HG03457 (cell line): Measurements from ENCODE around the gene MMRN2.

Source experiments
- ATAC-seq: cut with Tn5 transposase; IDR thresholded peaks from one replicate; pipeline ENCODE4 v1.9.1; 2021; ENCODE audit warnings: moderate number of reproducible peaks; ENCODE audit not compliant: unreplicated experiment

The MMRN2 gene

DNA sequence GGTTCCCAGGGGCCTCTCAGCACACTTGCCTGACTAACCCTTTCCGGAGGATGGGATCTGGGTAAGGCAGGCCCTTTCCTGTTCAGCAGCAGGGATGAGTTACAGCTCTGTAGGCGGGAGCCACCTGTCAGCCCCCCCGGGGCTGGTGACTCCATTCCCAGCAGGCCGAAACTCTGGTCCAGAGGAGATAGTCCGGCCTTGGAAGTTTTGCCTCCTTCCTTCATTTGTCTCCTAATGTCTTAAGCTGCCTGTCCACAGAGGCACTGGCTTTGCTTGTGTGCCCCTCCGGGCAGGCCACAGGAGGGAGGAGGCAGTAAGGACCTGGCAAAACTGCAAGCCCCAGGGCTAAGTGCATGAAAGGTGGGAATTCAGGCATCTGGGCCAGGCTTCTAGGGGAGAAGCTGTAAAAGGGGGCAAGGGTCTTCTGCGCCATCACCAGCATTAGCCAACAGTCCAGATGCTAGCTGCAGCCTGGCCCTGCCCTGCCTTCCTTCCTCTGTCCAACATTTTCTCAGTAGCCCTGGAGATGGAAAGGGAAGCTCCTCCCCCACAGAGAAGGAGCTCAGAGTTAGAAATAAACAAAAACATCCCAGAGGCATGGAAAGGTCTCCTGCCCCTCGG is 12.1 kb upstream of the MMRN2 start:
- no peak for ATAC-seq

DNA sequence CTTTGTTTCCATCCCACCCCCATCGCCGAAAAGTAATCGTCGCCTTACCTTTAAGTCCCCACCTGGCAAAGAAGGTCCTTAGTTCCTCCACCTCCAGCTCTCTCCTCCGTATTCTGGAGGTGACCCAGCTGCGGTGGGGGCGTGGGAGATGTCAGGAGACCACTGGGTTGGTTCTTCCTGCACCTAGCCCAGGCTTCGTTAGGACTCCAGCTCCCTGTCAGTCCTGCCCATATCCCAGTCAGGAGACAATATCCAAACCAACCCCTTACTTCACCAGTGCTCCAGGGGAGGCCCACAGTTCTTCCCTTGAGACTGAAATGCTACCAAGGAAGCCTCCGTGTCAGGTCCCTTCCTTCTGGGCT is 11.6 kb upstream of the MMRN2 start:
- ATAC-seq, result no peak

DNA sequence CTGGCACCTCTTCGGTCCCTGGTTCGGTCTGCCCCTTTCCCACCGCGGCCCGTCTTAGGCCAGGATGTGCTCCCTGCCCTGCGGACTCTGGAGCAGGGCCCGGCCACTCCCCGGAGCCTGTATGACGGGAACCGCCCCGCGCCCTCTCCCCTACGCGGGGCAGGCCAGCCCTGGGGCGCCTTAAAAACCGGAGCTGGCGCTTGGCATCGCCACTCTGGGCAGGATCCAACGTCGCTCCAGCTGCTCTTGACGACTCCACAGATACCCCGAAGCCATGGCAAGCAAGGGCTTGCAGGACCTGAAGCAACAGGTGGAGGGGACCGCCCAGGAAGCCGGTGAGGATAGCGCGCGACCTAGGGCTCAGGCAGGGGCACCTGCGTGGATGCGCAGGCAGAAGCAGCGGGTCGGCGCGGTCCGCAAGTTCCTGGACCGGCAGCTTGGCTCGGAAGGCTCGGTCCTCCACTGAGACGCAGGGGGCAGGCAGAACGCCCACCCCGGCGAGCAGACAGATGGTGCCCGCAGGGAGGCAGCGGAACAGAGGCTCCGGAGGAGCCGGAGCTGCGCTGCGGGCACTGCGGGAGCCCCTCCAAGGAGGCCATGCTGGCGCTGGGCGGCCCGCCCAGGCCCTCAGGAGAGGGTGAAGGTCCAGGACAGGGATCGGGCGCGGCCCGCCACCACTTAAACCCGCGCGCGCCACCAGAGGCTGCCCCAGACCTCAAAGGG is 11.0 kb upstream of the MMRN2 start, which contains the start of gene ADIRF:
Gene ADIRF (plus strand): TSS at position 212 of the 723 bp plus-strand sequence. CDS start 63 bp downstream, at position 275.
- no peak for ATAC-seq

DNA sequence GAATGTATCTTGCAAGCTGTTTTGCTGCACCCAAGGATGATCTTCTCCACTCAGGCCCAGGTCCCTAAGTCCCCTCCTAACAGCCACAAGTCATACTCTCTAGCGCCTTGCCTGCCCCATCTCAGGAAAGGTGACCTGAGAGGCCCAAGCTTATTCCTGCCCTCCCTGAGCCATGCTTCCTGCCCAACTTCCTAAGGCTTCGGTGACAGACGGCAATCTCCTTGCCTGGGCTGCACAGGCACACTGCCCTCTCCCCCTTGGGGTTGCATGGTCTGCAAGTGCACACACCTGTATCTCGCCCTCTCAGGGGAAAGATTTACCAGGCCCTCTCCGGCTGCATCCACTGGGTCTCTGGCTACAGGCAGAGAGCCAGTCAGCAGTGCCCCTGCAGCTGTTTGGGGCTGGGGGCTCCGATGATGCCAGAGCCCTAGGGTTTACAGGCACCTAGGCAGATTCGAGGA is 10.1 kb upstream of the MMRN2 start:
- no peak for ATAC-seq

DNA sequence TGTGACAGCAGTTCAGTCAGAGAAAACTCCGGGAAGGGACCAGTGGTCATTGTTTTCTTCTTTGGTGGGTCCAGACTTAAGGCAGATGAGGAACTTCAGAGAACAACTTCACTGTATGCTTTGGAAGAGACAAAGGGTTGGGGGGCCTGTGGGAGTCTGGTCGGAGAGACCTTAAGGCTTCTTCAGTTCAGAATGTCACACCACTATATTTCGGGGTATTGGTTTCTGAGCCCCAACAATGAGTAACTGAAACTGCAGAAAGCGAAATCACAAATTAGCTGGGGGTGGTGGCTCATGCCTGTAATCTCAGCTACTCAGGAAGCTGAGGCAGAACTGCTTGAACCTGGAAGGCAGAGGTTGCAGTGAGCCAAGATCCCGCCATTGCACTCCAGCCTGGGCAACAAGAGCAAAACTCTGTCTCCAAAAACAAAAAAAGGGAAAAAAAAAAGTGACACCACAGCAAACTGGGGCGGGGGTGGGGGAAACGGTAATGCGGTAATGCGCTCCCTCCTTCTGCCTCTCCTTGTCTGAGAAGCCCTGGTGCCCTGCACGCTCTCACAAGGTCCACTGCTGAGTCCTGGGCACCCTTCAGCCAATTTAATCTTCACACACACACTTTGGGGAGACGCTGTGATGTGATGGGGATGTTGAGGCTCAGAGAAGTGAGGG is 8.7 kb upstream of the MMRN2 start:
- ATAC-seq, result no peak

DNA sequence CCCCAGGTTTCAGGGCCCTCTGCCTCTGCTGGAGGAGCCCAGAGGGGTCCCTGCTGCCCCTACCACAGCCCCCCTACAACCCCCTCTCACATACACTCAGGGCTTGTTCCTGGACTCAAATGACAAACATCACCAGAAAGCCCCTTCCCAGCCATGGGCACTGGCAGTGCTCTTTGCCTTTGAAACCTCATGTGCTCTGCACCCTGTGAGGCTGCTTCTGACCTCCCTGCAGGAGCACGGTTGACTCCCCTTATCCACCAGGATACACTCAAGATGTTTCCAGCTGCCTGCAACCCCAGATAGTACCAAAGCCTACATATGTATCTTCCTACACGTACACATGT is 7.4 kb upstream of the MMRN2 start:
- ATAC-seq, result no peak

DNA sequence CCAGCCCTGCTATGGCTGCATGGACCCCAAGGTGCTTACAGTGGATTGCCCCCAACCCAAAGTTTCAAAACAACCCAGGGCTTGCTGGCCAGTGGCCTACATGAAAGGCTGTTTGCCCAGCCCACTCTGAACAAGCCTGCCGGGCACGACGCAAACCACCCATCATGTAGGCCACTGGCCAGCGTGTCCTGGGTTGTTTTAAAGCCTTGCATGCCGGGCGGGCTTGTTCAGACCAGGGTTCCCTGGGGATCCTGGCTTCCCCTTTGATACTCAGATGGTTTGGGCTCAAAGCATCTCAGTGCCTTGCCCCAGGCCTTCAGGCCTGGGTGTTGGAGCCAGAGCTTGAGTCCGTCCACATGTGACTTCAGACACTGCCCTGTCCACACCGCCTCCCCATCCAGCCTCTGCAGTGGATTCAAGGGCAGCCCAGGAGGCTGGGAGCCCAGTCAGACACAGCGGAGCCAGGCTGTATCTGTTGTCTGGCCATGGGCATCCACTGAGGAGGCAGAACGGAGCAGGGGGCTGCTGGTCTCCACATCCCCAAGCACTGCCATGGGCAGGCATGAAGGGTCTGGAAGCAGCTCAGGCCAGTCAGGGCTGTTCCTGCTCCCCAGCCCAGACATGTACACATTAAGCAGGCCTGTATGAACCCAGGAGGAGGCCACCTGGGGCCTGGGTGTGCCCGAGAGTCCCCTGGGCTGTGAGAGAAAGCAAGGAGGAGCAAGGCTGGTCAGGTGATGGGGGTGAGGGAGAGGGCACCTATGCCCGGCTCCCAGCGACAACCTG is 6.8 kb upstream of the MMRN2 start:
- no peak for ATAC-seq

DNA sequence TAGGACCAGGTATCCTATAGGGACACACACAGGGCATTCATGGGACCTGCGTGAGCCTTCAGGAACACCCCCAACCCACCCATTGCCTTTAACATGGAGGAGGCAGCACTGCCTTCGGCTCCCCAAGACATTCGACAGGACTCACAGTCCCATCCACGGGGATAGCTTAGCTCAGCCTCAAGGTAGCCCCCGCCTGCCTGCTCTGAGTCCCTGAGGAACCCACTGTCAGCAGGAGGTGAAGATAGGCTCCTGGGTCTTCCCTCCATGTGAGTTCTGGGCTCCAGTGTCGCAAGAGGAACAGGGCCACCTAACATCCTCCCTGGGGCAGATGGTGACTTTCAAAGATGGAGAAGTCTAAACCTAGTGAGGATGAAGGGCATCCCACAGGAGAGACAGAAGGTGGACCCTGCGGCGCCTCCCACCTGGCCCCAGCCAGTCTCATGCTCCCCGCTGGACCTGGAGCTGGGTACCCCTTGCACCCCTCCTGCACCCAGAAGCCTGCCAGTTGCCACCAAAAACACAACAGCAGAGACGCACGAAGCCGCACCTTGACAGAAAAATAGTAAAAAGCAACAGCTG is 6.0 kb upstream of the MMRN2 start:
- no peak for ATAC-seq

DNA sequence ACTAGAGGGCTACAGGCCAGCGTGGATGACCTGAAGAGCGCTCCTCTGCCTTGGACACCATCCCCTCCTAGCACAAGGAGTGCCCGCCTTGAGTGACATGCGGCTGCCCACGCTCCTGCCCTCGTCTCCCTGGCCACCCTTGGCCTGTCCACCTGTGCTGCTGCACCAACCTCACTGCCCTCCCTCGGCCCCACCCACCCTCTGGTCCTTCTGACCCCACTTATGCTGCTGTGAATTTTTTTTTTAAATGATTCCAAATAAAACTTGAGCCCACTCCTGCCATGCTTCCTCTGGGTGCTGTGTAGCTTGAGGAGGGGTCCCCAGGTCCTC is 5.5 kb upstream of the MMRN2 start:
- no peak for ATAC-seq

DNA sequence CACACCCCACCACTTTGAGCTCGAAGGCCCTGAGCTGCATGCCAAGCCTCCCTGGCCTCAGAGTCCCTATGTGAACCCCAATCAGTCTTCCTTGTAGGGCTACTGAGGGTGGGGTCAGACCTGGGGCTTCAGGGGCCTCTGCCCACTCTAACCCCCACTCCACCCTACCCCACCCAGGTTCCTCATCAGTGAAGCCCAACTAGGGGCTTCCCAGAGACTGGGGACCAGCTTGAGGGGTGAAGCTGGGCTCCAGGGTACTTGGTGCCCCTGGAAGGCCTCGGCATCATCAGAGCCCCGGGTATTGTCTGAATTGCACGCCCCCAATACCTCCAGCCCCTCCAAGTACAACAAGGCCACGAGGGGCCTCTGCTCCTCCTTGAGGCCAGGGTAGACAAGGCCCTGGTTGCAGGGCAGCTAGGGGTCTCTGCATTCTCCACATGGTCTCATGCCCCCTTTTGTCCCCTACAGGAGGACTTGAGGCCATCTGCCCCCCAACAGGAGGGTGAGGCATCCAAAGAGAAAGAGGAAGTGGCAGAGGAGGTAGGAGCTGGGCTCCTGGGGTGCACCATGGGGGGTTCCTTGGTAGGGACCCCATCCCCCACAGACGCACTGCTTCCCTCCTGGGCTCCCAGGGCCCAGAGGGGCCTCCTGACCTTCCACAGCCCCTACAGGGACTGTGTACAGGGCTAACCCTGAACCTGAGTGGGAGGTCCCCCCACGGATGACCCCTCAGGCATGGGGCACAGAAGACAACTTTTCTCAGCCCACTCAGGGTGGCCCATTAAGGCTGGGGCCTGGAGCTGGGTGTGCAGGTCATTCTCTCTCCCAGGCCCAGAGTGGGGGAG is 4.9 kb upstream of the MMRN2 start:
- no peak for ATAC-seq

DNA sequence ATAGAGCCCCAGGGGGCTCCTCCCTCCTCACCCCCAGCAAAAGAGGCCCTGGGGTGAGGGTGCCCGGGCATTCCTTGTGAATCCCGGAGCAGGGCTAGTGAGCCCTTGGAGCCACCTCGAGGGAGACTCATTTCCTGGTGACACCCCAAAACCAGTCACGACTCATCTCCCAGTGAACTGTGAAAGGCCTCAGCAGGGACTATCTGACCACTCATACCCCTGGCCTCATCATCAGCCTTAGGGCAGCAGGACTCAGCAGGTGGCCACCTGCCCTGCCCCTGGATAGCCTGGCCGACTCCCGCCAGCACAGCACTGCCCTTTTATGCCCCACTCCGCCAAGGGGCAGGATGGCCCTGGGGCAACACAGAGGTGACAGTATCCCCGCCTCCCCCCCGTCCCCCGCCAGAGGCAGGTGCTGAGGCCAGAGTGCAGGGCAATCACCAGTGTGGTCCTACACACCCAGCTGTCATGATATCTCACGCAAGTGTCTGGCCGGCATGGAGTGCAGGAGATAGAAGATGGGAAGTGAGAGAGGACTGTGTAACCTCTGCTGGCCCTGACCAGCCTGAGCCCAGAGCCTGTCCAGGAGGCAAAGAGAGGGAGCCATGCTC is 4.2 kb upstream of the MMRN2 start:
- ATAC-seq, result no peak

DNA sequence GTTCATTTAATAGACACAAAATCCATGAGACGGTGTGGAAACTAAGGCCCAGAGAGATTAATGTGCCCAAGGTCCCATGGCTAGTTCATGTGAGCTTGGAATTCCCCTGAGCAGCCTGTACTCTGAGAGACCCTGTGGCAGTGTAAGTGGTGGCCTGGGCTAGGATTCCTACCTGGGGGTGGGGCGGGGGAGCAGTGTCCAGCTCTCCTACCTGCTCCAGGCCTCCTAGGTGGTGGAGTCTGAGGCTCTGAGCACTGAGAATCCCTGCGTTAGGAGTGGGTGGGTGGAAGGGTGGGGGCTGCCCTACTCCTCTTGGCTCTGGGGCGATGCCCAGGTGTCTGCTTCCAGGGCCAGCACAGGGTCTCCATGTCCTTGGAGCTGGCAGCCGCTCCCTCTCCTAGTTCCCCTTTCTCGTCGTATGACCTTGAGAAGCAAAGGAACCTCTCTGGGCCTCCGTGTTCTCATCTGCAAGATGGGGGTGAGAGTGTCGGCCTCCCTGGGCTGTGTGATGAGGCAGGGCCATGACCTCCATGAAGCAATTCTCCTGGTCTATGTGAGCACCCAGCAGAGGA is 3.5 kb upstream of the MMRN2 start:
- no peak for ATAC-seq

DNA sequence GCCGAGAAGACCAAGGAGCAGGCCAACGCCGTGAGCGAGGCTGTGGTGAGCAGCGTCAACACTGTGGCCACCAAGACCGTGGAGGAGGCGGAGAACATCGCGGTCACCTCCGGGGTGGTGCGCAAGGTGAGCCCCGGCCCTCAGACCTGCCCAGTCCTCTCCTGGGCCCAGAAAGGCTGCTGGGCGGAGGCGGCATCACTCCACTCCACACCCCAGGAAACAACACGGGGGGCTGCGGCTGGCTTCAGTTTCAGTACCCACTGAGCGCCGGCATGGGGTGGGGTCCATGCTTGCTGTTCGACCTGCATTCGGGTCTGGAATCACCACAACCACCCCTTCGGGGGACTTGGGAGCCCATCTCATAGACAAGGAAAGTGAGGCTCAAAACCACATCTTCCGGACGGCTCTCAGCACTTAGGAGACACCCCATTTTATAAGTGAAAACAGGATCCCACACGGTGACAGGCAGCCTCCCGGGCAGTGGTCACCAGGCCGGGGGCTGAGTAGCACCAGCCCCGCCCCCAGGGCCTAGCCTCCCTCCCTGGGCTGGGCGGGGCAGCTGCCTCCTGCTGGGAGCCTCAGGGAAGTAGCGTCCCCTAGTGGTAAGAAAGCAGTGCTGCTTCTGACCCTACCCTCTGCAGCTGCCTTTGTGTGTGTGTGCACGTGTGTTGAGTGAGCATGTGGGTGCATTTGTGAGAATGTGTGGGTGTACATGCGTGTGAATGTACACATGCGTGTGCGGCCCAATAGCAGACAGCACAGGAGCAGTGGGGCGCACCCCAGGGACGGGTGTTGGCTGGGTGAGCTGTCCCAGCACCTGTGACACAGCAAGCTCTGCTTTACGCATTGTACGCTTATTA is 2.8 kb upstream of the MMRN2 start:
- ATAC-seq, result no peak

DNA sequence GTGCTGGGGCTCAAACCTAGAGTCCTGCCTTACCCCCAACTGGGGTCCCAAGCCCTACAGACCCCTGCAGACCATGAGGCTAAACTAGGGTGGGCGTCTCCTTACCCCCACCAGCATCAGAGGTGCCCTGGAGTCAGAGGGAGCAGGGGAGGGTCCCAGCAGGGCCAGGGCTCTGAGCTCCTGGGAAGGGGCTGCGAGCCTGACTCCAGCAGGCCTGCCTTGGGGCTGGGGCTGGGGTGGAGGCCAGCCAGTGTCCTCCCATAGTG is 2.3 kb upstream of the MMRN2 start:
- ATAC-seq, result no peak

DNA sequence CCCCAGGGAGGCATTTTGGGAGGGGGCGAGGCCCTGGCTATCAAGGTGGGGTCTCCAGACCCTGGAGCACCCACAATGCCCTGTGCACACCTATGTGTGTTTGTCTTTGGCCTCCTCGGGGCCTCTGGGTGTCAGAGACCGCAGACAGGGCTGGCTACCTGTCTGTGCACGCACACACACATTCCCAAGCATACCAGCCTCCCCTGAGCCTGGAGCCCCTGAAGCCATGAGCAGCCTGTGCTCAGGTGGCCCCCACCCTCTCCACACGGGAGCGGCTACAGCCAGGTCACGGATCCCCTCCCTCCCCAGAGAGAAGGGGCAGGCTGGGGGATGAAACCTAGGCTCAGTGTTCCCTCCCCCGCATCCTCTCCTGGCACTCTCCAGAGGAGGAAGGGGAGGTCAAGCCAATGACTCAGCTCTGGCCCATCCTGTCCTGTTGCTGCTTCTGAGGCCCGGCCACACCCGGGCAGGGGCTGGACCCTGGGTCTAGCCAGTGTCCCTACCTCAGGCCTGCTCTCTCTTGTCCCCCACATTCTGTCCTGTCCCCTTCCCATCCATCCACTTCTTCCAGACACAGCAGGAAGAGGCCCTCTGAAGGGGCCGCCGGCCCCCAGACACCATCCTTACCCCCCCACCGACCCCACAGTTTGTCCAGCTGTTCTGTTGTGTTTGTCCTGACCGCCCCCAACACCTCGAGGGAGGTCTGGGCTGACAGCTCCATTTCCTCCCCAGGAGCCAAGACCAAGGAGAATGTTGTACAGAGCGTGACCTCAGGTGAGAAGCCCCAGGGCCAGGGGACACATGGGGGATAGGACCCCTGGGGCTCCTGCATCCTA is 1.7 kb upstream of the MMRN2 start:
- no peak for ATAC-seq

DNA sequence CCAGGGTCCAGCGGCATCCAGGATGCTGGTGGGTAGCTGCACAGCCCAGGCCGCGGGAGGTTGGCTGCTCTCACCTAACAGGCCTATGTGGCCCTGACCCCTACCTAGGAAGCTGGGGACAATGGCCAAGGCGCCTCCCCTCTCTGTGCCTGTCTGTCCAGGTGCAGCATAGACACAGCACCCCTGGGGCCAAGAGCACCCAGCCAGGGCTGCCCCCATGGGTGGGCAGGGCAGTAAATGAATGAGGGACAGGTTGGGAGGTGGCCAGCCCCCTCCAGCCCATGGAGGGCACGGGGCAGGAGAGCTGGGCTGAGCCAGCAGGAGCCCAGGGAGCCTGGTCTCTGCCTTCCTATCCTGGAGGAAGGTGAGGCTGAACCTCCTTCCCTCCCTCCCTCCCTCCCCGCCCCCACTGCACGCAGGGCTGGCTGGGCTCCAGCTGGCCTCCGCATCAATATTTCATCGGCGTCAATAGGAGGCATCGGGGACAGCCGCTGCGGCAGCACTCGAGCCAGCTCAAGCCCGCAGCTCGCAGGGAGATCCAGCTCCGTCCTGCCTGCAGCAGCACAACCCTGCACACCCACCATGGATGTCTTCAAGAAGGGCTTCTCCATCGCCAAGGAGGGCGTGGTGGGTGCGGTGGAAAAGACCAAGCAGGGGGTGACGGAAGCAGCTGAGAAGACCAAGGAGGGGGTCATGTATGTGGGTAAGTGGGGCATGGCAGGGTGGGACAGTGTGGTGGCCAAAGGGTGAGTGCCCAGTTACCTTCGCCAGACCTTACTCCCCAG is 893 bp upstream of the MMRN2 start, which contains the start of gene SNCG:
Gene SNCG (plus strand): TSS at position 484 of the 785 bp plus-strand sequence. CDS start 99 bp downstream, at position 583.
- ATAC-seq, result no peak

DNA sequence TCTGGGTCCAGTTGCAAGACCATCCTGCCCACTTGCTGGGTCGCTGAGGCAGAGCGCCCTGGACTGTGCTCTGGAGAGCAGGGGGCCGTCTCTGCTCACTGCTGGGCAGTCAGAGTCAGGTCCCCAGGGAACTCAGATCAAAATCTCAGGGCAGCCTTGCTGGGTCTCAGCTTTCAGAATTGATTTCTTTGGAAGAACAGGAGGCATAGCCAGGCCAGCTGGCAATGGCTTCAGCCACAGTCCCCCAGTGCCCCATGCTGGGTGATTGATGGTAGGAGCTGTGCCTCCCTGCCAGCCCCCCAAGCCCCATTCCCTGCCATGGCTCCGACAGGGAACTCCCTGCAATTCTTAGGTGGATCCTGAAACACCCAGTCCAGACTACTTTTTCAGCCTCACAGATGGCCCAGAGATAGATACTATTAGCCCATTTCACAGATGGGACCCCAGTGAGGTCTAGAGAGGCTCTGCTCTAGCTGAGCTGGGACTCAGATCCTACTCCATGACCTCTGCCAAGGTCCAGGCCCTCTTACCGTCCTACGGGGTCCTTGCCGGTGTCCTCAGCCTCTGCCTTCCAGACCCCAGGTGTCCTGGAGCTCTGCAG is 467 bp downstream of the MMRN2 start:
- ATAC-seq, result no peak
